K562 (cell line): ENCODE measurements around the gene MFSD11. TPM values are rescaled to one million over a fixed set of nuclear protein-coding genes. Genes with fewer than 3 reads are reported as not detected.
A peak's percentile ranks its signal among the peaks of the same experiment; 100 is the strongest.

Experiments used
- ATF2 ChIP-seq: sonication (generic); formaldehyde crosslinking; IDR thresholded peaks from 2 replicates; pipeline ENCODE4 v1.8.1; 2022; ENCODE audit warnings: missing genetic modification reagents
- CHD2 ChIP-seq: IDR thresholded peaks from 2 replicates; pipeline ENCODE4 v1.6.1; 2011; ENCODE audit warnings: low read depth, low read length
- E2F3 ChIP-seq: fragments of 250-450 bp; sonication (Bioruptor Pico); IDR thresholded peaks from 2 replicates; pipeline ENCODE4 v1.4.0; 2020; ENCODE audit warnings: mild to moderate bottlenecking
- FUS ChIP-seq: fragments of 200-400 bp; formaldehyde crosslinking; optimal IDR thresholded peaks from 2 replicates; pipeline ENCODE3; 2017; ENCODE audit warnings: low read depth, low read length
- GATA2 ChIP-seq: sonication (generic); formaldehyde crosslinking; IDR thresholded peaks from 2 replicates; pipeline ENCODE4 v1.4.0; 2020; ENCODE audit warnings: mild to moderate bottlenecking, missing genetic modification reagents
- HDAC3 ChIP-seq: fragments of 450-650 bp; IDR thresholded peaks from 2 replicates; pipeline ENCODE4 v1.6.1; 2018; ENCODE audit warnings: borderline replicate concordance, mild to moderate bottlenecking, moderate library complexity; ENCODE audit not compliant: partially characterized antibody
- HNRNPLL ChIP-seq: fragments of 200-400 bp; formaldehyde crosslinking; IDR thresholded peaks from 2 replicates; pipeline ENCODE4 v1.6.1; 2017; ENCODE audit warnings: low read length, low read depth, mild to moderate bottlenecking; ENCODE audit not compliant: poor library complexity, severe bottlenecking
- NEUROD1 ChIP-seq: fragments of 150-350 bp; IDR thresholded peaks from 2 replicates; pipeline ENCODE4 v1.6.1; 2014; ENCODE audit warnings: borderline replicate concordance, low read length, low read depth; ENCODE audit not compliant: partially characterized antibody
- NFIC ChIP-seq: fragments of 450-650 bp; IDR thresholded peaks from 2 replicates; pipeline ENCODE4 v1.6.1; 2017; ENCODE audit warnings: mild to moderate bottlenecking, inconsistent platforms
- NFYB ChIP-seq: IDR thresholded peaks from 2 replicates; pipeline ENCODE4 v1.6.1; 2011; ENCODE audit warnings: mild to moderate bottlenecking, moderate library complexity; ENCODE audit not compliant: insufficient read length; ENCODE audit errors: extremely low read depth
- NR2C1 ChIP-seq, 2 experiments: fragments of 450-650 bp; IDR thresholded peaks; 2 replicates each; pipeline ENCODE4 v1.6.1; 2017; ENCODE audit warnings: mild to moderate bottlenecking in 2 of 2, antibody characterized with exemption in 1 of 2, inconsistent platforms in 1 of 2, missing compliant biosample characterization in 1 of 2, missing genetic modification characterization in 1 of 2
- NR4A1 ChIP-seq, 2 experiments: fragments of 250-450 bp in 1 of 2; fragments of 450-650 bp in 1 of 2; sonication (Bioruptor Pico) in 1 of 2; IDR thresholded peaks; 2 replicates each; pipeline versions ENCODE4 v1.4.0 to v1.6.1; 2016 to 2020; ENCODE audit warnings: mild to moderate bottlenecking in 2 of 2, missing compliant biosample characterization in 1 of 2, missing genetic modification characterization in 1 of 2, moderate library complexity in 1 of 2
- POLR2A ChIP-seq: fragments of 450-650 bp; conservative IDR thresholded peaks from 2 replicates; pipeline ENCODE4 v1.6.1; 2016
- POLR2AphosphoS5 ChIP-seq: IDR thresholded peaks from 2 replicates; pipeline ENCODE4 v1.6.1; 2011; ENCODE audit warnings: mild to moderate bottlenecking, low read depth, low read length, moderate library complexity; ENCODE audit not compliant: control insufficient read depth, insufficient read depth
- SMAD1 ChIP-seq: fragments of 150-350 bp; IDR thresholded peaks from 2 replicates; pipeline ENCODE4 v1.6.1; 2014; ENCODE audit warnings: low read length, low read depth; ENCODE audit not compliant: partially characterized antibody
- STAG1 ChIP-seq: sonication (generic); formaldehyde crosslinking; IDR thresholded peaks from 2 replicates; pipeline ENCODE4 v1.5.0; 2020; ENCODE audit warnings: missing genetic modification reagents, borderline replicate concordance
- TEAD1 ChIP-seq, 2 experiments: fragments of 450-650 bp in 1 of 2; sonication (generic) in 1 of 2; formaldehyde crosslinking; IDR thresholded peaks; 2 replicates each; pipeline versions ENCODE4 v1.4.0 to v1.8.0; 2020 to 2022; ENCODE audit warnings: mild to moderate bottlenecking in 2 of 2, missing genetic modification reagents in 1 of 2
- ZBTB17 ChIP-seq: fragments of 450-650 bp; formaldehyde crosslinking; IDR thresholded peaks from 2 replicates; pipeline ENCODE4 v1.4.0; 2020; ENCODE audit warnings: mild to moderate bottlenecking
- ZNF280A ChIP-seq: fragments of 450-650 bp; IDR thresholded peaks from 2 replicates; pipeline ENCODE4 v1.6.1; 2018; ENCODE audit warnings: mild to moderate bottlenecking, low read depth; ENCODE audit not compliant: partially characterized antibody
- ZNF518B ChIP-seq: fragments of 250-450 bp; sonication (Bioruptor Pico); IDR thresholded peaks from 2 replicates; pipeline ENCODE4 v1.5.0; 2021; ENCODE audit warnings: mild to moderate bottlenecking, moderate library complexity
- ZNF696 ChIP-seq: fragments of 250-450 bp; sonication (Bioruptor Pico); conservative IDR thresholded peaks from 2 replicates; pipeline ENCODE4 v1.4.0; 2020; ENCODE audit warnings: mild to moderate bottlenecking, moderate library complexity
- polyA plus RNA-seq, 8 experiments: library from polyadenylated mRNA; depleted of rRNA in 4 of 8; stranded (reverse) in 5 of 8; unstranded in 3 of 8; fragments of >200 nt; fragmentation: Nextera tagmentation in 2 of 8; fragmentation: Illumina TruSeq in 1 of 8; extraction: Ambion mirVana in 2 of 8; extraction: Trizol in 1 of 8; gene quantifications; 2 replicates each; pipeline versions ENCODE4 v1.2.1 to v1.2.3, GENCODE V29; 2011 to 2014; ENCODE audit warnings: inconsistent platforms in 1 of 8, missing spikeins in 1 of 8
- total RNA-seq, 7 experiments: library from RNA; depleted of rRNA in 6 of 7; stranded (reverse); fragments of >200 nt in 6 of 7; fragmentation: Illumina TruSeq in 2 of 7; extraction: Trizol in 2 of 7; gene quantifications; 2 replicates each; pipeline versions ENCODE4 v1.2.1 to v1.2.3, GENCODE V29; 2011 to 2021; ENCODE audit warnings: low replicate concordance in 1 of 7

The MFSD11 gene
- total and polyA plus RNA-seq, 9 of the 15 experiments (the other 6 are each of a cell fraction or from before 2014, with no cell fraction given) = 14.4 to 24.5 (median 19.9) TPM

- TF ChIP-seq ZNF280A = no peak
- peak; percentile 81 for TF ChIP-seq NFIC
- TF ChIP-seq NFYB = no peak
- peak; percentile 24; the same call in 1 of the 2 replicates for TF ChIP-seq ZBTB17 (CRISPR knock-in tag)
- peak; percentile 82; the same call in 1 of the 2 replicates for TF ChIP-seq POLR2A
- no peak for TF ChIP-seq STAG1
- TF ChIP-seq ZNF518B (CRISPR knock-in tag) = no peak
- TF ChIP-seq HDAC3 = no peak
- no peak for TF ChIP-seq SMAD1
- TF ChIP-seq NR2C1 (IDR thresholded peaks at IDR 0.05) = no peak
- peak; percentile 4; the same call in 1 of the 2 replicates for TF ChIP-seq NR2C1 (tag; IDR thresholded peaks at IDR 0.05)
- no peak for TF ChIP-seq ZNF696 (CRISPR knock-in tag)
- no peak for TF ChIP-seq ATF2 (CRISPR knock-in tag)
- no peak for TF ChIP-seq CHD2
- no peak for TF ChIP-seq E2F3 (CRISPR knock-in tag)
- TF ChIP-seq NEUROD1 = no peak
- TF ChIP-seq NR4A1 (CRISPR knock-in tag; IDR thresholded peaks at IDR 0.05) = no peak
- peak; percentile 19; the same call in 1 of the 2 replicates for TF ChIP-seq NR4A1 (tag; IDR thresholded peaks at IDR 0.05)
- TF ChIP-seq FUS = peak; percentile 46
- TF ChIP-seq HNRNPLL = no peak
- peak; percentile 12 to 67; a peak in 1 of 4 replicates for TF ChIP-seq TEAD1 (CRISPR knock-in tag; IDR thresholded peaks at IDR 0.05)
- TF ChIP-seq GATA2 = no peak
- TF ChIP-seq POLR2AphosphoS5 = peak; percentile 54
Measured at GRCh38 chr17:76737676-76738467, at the start of gene MFSD11 (continued).
